K562 (cell line): ENCODE results near the gene CTDSPL. TPM values are rescaled to one million over a fixed set of nuclear protein-coding genes. Genes with fewer than 3 reads are reported as not detected.

Source experiments
- ATF1 ChIP-seq, 2 experiments: fragments of 450-650 bp in 1 of 2; IDR thresholded peaks; 2 replicates each; pipeline ENCODE4 v1.6.1; 2016; ENCODE audit warnings: missing compliant biosample characterization in 1 of 2, missing genetic modification characterization in 1 of 2
- BRCA1 ChIP-seq, 2 experiments: fragments of 450-650 bp in 1 of 2; sonication (generic) in 1 of 2; formaldehyde crosslinking in 1 of 2; IDR thresholded peaks; 2 replicates each; pipeline versions ENCODE4 v1.5.0 to v1.6.1; 2017 to 2020; ENCODE audit warnings: mild to moderate bottlenecking in 1 of 2, missing genetic modification reagents in 1 of 2
- CBFB ChIP-seq: sonication (generic); formaldehyde crosslinking; IDR thresholded peaks from 2 replicates; pipeline ENCODE4 v1.4.0; 2020; ENCODE audit warnings: mild to moderate bottlenecking, missing genetic modification reagents
- CBX1 ChIP-seq: sonication (generic); IDR thresholded peaks from 2 replicates; pipeline ENCODE4 v1.6.1; 2016; ENCODE audit warnings: antibody characterized with exemption, low read depth, mild to moderate bottlenecking
- CHD2 ChIP-seq: IDR thresholded peaks from 2 replicates; pipeline ENCODE4 v1.6.1; 2011; ENCODE audit warnings: low read depth, low read length
- EP300 ChIP-seq: IDR thresholded peaks from 2 replicates; pipeline ENCODE4 v1.6.1; 2012; ENCODE audit warnings: low read length, improper control_type of control experiment
- ETV5 ChIP-seq: sonication (generic); formaldehyde crosslinking; IDR thresholded peaks from 2 replicates; pipeline ENCODE4 v1.4.0; 2020; ENCODE audit warnings: low read depth, mild to moderate bottlenecking, missing genetic modification reagents
- L3MBTL2 ChIP-seq: fragments of 450-650 bp; IDR thresholded peaks from 2 replicates; pipeline ENCODE4 v1.6.1; 2016; ENCODE audit warnings: mild to moderate bottlenecking, moderate library complexity
- MBD2 ChIP-seq: sonication (generic); IDR thresholded peaks from 2 replicates; pipeline ENCODE4 v1.6.1; 2016; ENCODE audit warnings: low read depth, borderline replicate concordance
- MYC ChIP-seq, 2 experiments: fragments of 250-450 bp in 1 of 2; sonication (Bioruptor Pico) in 1 of 2; IDR thresholded peaks; 2 replicates each; pipeline versions ENCODE4 v1.5.1 to v1.6.1; 2012 to 2021; ENCODE audit warnings: low read depth in 2 of 2, borderline replicate concordance in 1 of 2, improper control_type of control experiment in 1 of 2, low read length in 1 of 2, mild to moderate bottlenecking in 1 of 2, moderate library complexity in 1 of 2
- NCOA2 ChIP-seq, 2 experiments: fragments of 450-650 bp; IDR thresholded peaks; 2 replicates each; pipeline ENCODE4 v1.6.1; 2018; ENCODE audit warnings: mild to moderate bottlenecking in 2 of 2, moderate library complexity in 1 of 2; ENCODE audit not compliant: partially characterized antibody in 2 of 2
- NELFE ChIP-seq: IDR thresholded peaks from 2 replicates; pipeline ENCODE4 v1.6.1; 2011; ENCODE audit warnings: mild to moderate bottlenecking; ENCODE audit not compliant: insufficient read depth, insufficient read length
- PHF21A ChIP-seq: fragments of 450-650 bp; IDR thresholded peaks from 2 replicates; pipeline ENCODE4 v1.6.1; 2017; ENCODE audit warnings: low read depth, borderline replicate concordance
- POLR2AphosphoS2 ChIP-seq: IDR thresholded peaks from 2 replicates; pipeline ENCODE4 v1.6.1; 2012; ENCODE audit warnings: low read length, improper control_type of control experiment
- SPI1 ChIP-seq: IDR thresholded peaks from 2 replicates; pipeline ENCODE4 v1.6.1; 2011; ENCODE audit warnings: low read depth, low read length, control low read depth, borderline replicate concordance
- ZNF175 ChIP-seq: fragments of 200-800 bp; sonication (Bioruptor generic); IDR thresholded peaks from 2 replicates; pipeline ENCODE4 v1.6.1; 2016; ENCODE audit warnings: low read depth, mild to moderate bottlenecking, missing genetic modification characterization, missing compliant biosample characterization
- ZNF445 ChIP-seq: fragments of 250-450 bp; sonication (Bioruptor Pico); IDR thresholded peaks from 2 replicates; pipeline ENCODE4 v1.4.0; 2020; ENCODE audit warnings: low read depth, mild to moderate bottlenecking, moderate library complexity
- ZNF696 ChIP-seq: fragments of 250-450 bp; sonication (Bioruptor Pico); conservative IDR thresholded peaks from 2 replicates; pipeline ENCODE4 v1.4.0; 2020; ENCODE audit warnings: mild to moderate bottlenecking, moderate library complexity
- polyA plus RNA-seq, 8 experiments: library from polyadenylated mRNA; depleted of rRNA in 4 of 8; stranded (reverse) in 5 of 8; unstranded in 3 of 8; fragments of >200 nt; fragmentation: Nextera tagmentation in 2 of 8; fragmentation: Illumina TruSeq in 1 of 8; extraction: Ambion mirVana in 2 of 8; extraction: Trizol in 1 of 8; gene quantifications; 2 replicates each; pipeline versions ENCODE4 v1.2.1 to v1.2.3, GENCODE V29; 2011 to 2014; ENCODE audit warnings: inconsistent platforms in 1 of 8, missing spikeins in 1 of 8
- total RNA-seq, 7 experiments: library from RNA; depleted of rRNA in 6 of 7; stranded (reverse); fragments of >200 nt in 6 of 7; fragmentation: Illumina TruSeq in 2 of 7; extraction: Trizol in 2 of 7; gene quantifications; 2 replicates each; pipeline versions ENCODE4 v1.2.1 to v1.2.3, GENCODE V29; 2011 to 2021; ENCODE audit warnings: low replicate concordance in 1 of 7
- TF ChIP-seq, protein P1 (sequence below): fragments of 450-650 bp; IDR thresholded peaks from 2 replicates; pipeline ENCODE4 v1.6.1; 2016; ENCODE audit warnings: antibody characterized with exemption
- TF ChIP-seq, protein P2 (sequence below): fragments of 250-450 bp; sonication (Bioruptor Pico); IDR thresholded peaks from 2 replicates; pipeline ENCODE4 v1.8.0; 2022; ENCODE audit warnings: moderate library complexity, mild to moderate bottlenecking, inconsistent platforms
- TF ChIP-seq, protein P3 (sequence below): fragments of 250-450 bp; sonication (Bioruptor Pico); IDR thresholded peaks from 2 replicates; pipeline ENCODE4 v1.4.0; 2020

The CTDSPL gene
- total and polyA plus RNA-seq, 9 of the 15 experiments (the other 6 are each of a cell fraction or from before 2014, with no cell fraction given) = 5.1 to 19.3 (median 11.3) TPM

DNA sequence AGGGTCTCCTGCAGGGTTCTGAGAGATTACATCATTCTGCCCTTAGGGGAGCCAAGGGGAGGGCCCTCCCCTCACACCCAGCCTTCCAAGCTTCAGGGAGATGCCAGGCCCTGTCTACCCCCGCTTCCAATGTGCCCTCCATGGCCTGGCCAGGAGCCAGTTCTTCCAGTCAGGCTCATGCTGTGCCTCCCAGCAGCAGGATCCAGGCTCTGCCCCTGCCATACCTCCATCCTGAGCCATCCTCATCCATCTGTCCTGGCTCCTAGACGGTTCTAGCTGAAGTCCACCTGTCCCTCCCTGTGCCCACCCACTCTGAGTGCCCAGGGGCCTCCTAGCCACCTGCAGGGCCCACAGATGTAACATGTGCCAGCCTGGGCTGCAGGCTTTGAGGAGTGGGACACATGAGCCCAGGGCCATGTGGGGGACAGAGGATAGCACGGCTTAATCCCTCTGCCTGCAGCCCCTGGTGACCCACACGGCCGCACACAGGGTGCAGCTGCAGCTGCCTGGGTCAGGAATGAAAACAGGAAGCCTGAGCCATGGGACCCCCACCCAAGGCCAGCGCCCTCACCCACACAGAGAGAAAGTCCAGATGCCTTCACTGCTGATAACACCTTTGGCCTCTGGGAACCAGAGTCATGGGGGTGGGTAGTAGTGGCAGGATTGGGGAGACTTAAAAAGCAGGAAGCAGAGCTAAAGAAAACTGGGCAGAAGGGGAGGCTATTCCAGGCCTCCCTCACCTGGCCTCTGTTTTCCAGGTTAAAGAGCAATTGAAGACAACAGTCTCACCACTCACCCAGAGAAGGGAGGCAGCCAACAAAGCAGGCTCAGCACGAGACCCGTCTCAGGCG, 156.0 kb downstream of the CTDSPL start (continued):
- TF ChIP-seq ATF1 (CRISPR knock-in tag; IDR thresholded peaks at IDR 0.05) (no peak), ATF1 (tag; IDR thresholded peaks at IDR 0.05) (no peak), EP300 (0 out of 2 replicates have a peak, but pooled peaks have one; percentile 5), CBX1 (no peak), NELFE (no peak), ZNF175 (CRISPR knock-in tag) (no peak), MBD2 (no peak), NCOA2 (IDR thresholded peaks at IDR 0.05; ENCODE audit: partially characterized antibody in 2 of 2) (no peak), CHD2 (no peak), PHF21A (no peak), MYC (IDR thresholded peaks at IDR 0.05; ENCODE audit: low read depth, low read length) (no peak), MYC (CRISPR knock-in tag; IDR thresholded peaks at IDR 0.05; ENCODE audit: borderline replicate concordance, low read depth) (no peak), ZNF445 (CRISPR knock-in tag) (no peak), CBFB (no peak), POLR2AphosphoS2 (no peak), ETV5 (CRISPR knock-in tag) (no peak), BRCA1 (IDR thresholded peaks at IDR 0.05) (no peak), BRCA1 (CRISPR knock-in tag; IDR thresholded peaks at IDR 0.05) (no peak), L3MBTL2 (peak; percentile 4; the same call in 1 of the 2 replicates), ZNF696 (CRISPR knock-in tag) (no peak), SPI1 (peak; percentile 57; the same call in 1 of the 2 replicates)
- TF ChIP-seq, protein P1, sequence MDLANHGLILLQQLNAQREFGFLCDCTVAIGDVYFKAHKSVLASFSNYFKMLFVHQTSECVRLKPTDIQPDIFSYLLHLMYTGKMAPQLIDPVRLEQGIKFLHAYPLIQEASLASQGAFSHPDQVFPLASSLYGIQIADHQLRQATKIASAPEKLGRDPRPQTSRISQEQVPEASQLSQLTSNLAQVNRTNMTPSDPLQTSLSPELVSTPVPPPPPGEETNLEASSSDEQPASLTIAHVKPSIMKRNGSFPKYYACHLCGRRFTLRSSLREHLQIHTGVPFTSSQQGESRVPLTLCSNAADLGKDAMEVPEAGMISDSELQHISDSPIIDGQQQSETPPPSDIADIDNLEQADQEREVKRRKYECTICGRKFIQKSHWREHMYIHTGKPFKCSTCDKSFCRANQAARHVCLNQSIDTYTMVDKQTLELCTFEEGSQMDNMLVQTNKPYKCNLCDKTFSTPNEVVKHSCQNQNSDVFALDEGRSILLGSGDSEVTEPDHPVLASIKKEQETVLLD = no peak
- TF ChIP-seq, protein P2, sequence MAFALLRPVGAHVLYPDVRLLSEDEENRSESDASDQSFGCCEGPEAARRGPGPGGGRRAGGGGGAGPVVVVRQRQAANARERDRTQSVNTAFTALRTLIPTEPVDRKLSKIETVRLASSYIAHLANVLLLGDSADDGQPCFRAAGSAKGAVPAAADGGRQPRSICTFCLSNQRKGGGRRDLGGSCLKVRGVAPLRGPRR = no peak
- TF ChIP-seq, protein P3, sequence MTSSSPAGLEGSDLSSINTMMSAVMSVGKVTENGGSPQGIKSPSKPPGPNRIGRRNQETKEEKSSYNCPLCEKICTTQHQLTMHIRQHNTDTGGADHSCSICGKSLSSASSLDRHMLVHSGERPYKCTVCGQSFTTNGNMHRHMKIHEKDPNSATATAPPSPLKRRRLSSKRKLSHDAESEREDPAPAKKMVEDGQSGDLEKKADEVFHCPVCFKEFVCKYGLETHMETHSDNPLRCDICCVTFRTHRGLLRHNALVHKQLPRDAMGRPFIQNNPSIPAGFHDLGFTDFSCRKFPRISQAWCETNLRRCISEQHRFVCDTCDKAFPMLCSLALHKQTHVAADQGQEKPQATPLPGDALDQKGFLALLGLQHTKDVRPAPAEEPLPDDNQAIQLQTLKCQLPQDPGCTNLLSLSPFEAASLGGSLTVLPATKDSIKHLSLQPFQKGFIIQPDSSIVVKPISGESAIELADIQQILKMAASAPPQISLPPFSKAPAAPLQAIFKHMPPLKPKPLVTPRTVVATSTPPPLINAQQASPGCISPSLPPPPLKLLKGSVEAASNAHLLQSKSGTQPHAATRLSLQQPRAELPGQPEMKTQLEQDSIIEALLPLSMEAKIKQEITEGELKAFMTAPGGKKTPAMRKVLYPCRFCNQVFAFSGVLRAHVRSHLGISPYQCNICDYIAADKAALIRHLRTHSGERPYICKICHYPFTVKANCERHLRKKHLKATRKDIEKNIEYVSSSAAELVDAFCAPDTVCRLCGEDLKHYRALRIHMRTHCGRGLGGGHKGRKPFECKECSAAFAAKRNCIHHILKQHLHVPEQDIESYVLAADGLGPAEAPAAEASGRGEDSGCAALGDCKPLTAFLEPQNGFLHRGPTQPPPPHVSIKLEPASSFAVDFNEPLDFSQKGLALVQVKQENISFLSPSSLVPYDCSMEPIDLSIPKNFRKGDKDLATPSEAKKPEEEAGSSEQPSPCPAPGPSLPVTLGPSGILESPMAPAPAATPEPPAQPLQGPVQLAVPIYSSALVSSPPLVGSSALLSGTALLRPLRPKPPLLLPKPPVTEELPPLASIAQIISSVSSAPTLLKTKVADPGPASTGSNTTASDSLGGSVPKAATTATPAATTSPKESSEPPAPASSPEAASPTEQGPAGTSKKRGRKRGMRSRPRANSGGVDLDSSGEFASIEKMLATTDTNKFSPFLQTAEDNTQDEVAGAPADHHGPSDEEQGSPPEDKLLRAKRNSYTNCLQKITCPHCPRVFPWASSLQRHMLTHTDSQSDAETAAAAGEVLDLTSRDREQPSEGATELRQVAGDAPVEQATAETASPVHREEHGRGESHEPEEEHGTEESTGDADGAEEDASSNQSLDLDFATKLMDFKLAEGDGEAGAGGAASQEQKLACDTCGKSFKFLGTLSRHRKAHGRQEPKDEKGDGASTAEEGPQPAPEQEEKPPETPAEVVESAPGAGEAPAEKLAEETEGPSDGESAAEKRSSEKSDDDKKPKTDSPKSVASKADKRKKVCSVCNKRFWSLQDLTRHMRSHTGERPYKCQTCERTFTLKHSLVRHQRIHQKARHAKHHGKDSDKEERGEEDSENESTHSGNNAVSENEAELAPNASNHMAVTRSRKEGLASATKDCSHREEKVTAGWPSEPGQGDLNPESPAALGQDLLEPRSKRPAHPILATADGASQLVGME (CRISPR knock-in tag) = no peak
